ENCODE results near the gene ZCCHC24.

ZCCHC24 gene

DNA sequence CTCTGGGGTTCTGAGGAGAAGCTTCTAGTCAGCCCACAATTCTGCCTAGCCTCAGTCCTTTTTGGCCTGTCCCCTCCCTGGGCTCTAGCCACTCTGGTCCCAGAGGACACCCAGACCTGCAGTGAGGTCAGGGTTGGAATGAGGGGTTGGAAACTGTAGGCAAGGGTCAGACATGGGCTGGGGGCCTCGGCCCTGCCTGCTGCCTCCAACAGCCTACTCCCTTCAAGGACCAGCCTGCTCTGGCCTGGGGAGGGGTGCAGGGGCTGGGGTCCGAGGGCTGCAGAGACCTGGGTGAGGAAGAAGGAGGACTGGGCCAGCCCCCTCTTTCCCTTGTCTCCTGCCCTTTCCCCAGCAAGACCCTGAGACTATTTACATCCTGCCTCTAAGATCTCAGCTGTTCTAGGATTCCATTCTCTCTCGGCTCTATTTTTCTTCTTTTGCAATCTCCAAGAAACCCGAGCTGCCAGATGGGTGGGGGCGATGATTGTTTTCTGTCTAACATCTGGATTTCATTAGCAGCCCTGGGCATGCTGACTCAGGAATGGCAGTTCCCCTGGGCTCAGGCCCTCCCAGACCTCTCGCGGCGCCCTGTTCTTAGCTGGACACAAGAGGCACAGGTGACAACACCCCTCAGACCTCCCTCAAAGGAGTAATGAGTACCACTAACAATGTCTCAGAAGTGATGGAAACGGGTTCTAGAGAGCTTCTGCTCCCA, 23.1 kb downstream of the ZCCHC24 start:
- TF ChIP-seq CTCF (IDR thresholded peaks at IDR 0.05; ENCODE audit: insufficient read depth, low read length, missing control alignments), result no peak
- DNase-seq (ENCODE audit: low read depth, low spot score), result peak; percentile 74
- ChIA-PET CTCF (interaction anchor here (1.1 to 4.6 kb wide), 6 partner anchors 9 to 66 kb away, joined by 3 to 20 read pairs (median 6); no protein-coding TSS in a partner anchor), POLR2A (interaction anchor here (0.8 to 1.7 kb wide), 6 partner anchors 9 to 74 kb away, joined by 3 to 5 read pairs (median 3); no protein-coding TSS in a partner anchor)
- H3K4me3 ChIP-seq (ENCODE audit: low read depth, low read length), result peak overlapping the region; percentile 6; the same call in 1 of the 2 replicates

- H3K4me3 ChIP-seq (ENCODE audit: low read depth, low read length), result no peak overlapping the region
- ChIA-PET POLR2A (no interaction called here), CTCF (interaction anchor here (1.9 to 2.3 kb wide), 2 partner anchors 8 to 47 kb away, joined by 7 read pairs; no protein-coding TSS in a partner anchor)
- no peak for TF ChIP-seq CTCF (IDR thresholded peaks at IDR 0.05; ENCODE audit: insufficient read depth, low read length, missing control alignments)
- DNase-seq (ENCODE audit: low read depth, low spot score), result no peak
These were observed 24.3 kb downstream of the ZCCHC24 start for GRCh38 chr10:79420974-79421688.

DNA sequence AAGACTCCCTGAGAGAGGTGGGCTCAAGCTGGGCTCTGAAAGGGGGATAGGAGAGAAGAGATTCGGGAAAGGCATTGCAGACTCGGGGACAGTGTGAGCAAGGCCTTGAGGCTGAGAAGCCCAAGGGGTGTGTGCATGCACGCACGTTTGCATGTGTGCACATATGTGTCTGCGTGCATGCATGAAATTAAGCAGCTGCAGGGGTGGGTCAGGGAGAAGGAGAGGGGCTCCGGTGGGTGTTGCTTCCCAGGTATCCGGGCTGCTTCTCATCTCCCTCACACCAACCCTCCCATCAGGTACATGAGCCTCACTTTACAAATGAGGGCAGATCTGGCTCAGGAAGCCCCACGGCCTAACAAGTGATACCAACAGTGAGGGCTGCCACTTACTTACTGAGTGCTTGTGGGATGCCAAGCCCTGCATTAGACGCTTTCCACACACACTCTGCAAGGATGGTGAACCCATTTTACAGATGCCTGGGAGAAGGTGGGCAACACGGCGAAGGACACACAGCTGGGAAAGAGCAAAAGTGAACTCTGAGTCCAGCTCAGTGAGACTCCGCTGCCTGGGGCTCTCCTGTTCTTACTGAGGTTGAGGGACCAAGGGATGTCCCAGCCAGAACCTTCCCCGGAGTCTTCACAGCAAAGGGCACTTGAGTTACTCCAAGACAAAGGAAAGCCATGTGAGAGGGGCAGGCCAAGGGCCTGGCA, 26.4 kb downstream of the ZCCHC24 start:
- TF ChIP-seq CTCF (IDR thresholded peaks at IDR 0.05; ENCODE audit: insufficient read depth, low read length, missing control alignments), result no peak
- CTCF ChIA-PET, result interaction anchor here (0.7 to 1.3 kb wide), 2 partner anchors 17 to 45 kb away, joined by 3 to 4 read pairs; no protein-coding TSS in a partner anchor
- POLR2A ChIA-PET, result interaction anchor here (1.0 kb wide), 1 partner anchor 25 kb away, joined by 3 read pairs; no protein-coding TSS in a partner anchor
- DNase-seq (ENCODE audit: low read depth, low spot score), result no peak
- no peak overlapping the region for H3K4me3 ChIP-seq (ENCODE audit: low read depth, low read length)

- no peak for DNase-seq (ENCODE audit: low read depth, low spot score)
- CTCF ChIA-PET, result no interaction called here
- no peak overlapping the region for H3K4me3 ChIP-seq (ENCODE audit: low read depth, low read length)
- TF ChIP-seq CTCF (IDR thresholded peaks at IDR 0.05; ENCODE audit: insufficient read depth, low read length, missing control alignments), result no peak
- POLR2A ChIA-PET, result interaction anchor here (1.0 kb wide), 1 partner anchor 26 kb away, joined by 3 read pairs; no protein-coding TSS in a partner anchor
These were observed 27.1 kb downstream of the ZCCHC24 start for GRCh38 chr10:79418274-79418673.

DNA sequence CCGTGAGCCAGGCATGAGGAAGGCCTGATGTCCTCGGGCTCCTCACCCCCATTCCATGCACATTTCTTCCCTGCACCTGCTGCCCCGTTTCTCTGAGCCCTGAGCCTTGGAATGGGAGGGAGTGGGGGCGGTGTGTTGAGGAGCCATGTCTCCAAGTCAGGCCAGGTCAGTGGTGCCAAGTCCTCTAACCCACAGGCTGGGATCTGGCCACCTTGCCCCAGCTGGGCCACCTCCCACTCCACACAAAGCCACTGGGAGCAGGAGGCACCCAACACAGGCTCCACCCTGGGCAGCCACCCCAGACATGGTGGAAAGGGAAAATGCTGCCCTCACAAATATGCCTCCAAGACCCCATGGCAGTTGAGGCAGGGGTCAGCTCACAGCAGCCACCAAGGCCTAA, 27.7 kb downstream of the ZCCHC24 start:
- POLR2A ChIA-PET, result interaction anchor here (1.0 kb wide), 1 partner anchor 27 kb away, joined by 3 read pairs; no protein-coding TSS in a partner anchor
- CTCF ChIA-PET, result interaction anchor here (2.2 kb wide), 1 partner anchor 12 kb away, joined by 9 read pairs; no protein-coding TSS in a partner anchor
- no peak overlapping the region for H3K4me3 ChIP-seq (ENCODE audit: low read depth, low read length)
- no peak for TF ChIP-seq CTCF (IDR thresholded peaks at IDR 0.05; ENCODE audit: insufficient read depth, low read length, missing control alignments)
- DNase-seq (ENCODE audit: low read depth, low spot score), result no peak
